ENCODE results near the gene CILP2. TPM values are rescaled to one million over a fixed set of nuclear protein-coding genes. Genes with fewer than 3 reads are reported as not detected.

Gene CILP2
- total and polyA plus RNA-seq, 4 donors: 0.08 to 0.42 (median 0.09) TPM; not detected in 1

DNA sequence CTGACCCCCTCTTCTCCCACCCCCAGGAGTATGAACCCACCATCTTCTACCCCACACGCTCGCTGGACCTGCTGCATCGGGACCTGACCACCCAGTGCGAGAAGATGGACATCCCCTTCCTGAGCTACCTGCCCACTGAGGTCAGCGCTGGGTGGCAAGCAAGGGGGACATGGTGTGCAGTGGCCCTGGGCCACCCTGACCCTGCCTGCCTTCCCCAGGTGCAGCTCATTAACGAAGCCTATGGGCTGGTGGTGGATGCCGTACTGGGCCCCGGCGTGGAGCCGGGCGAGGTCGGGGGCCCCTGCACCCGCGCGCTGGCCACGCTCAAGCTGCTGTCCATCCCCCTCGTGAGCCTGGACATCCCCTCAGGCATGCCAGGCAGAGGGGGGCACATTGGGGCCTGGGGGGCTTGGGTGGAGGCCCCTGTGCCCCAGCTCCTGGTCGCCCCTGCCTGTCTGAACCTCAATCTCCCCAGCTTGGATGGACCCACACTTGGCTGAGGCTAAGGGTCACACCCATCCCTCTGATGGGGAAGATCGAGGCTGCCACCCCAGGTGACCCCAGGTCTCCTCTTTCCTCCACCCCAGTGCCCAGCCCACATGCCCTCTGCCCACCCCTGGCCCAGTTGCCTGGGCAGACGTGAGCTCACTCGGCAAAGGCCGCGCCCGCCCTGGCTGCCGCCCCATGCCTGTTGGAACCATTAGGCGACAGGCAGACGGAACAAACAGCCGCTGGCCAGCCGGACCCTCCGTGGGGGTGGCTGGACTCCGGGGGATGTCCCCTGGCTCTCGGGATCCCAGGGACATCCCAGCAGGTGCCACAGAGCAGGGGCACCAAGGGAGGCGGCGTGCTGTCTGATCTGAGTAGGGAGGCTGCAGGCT, 2.5 kb upstream of the CILP2 start:
- no peaks in the 10 kb centered on the region for H3K36me3 ChIP-seq (ENCODE audit: control insufficient read depth in 4 of 4, insufficient read depth in 3 of 4, low read depth in 1 of 4, low read length in 3 of 4)
- peaks cover 0 to 7% (median 4%) of the 10 kb centered on the region in 4 donors for H3K4me1 ChIP-seq (ENCODE audit: control insufficient read depth in 4 of 4, insufficient read depth in 4 of 4, low read length in 3 of 4)
- no peak for DNase-seq (ENCODE audit: low spot score)
- H3K9ac ChIP-seq (ENCODE audit: low read depth in 1 of 2, low read length in 2 of 2): no peak overlapping the region
- WGBS: 94% methylated on average over 34 of the region's 34 CpGs
- peaks cover 0 to 6% (median 0%) of the 10 kb centered on the region in 4 donors for H3K27me3 ChIP-seq (ENCODE audit: control insufficient read depth in 4 of 4, insufficient read depth in 4 of 4, low read length in 3 of 4)
- no peak for TF ChIP-seq NR2F2 (IDR thresholded peaks at IDR 0.05)
- no peak overlapping the region for H3K27ac ChIP-seq (ENCODE audit: low read depth in 1 of 2, low read length in 2 of 2)
- peaks cover 0 to 3% (median 0%) of the 10 kb centered on the region in 4 donors for H3K9me3 ChIP-seq (ENCODE audit: control insufficient read depth in 4 of 4, low read length in 3 of 4)
- H3K4me3 ChIP-seq (ENCODE audit: low read depth in 1 of 3, low read length in 3 of 3): no peak overlapping the region

DNA sequence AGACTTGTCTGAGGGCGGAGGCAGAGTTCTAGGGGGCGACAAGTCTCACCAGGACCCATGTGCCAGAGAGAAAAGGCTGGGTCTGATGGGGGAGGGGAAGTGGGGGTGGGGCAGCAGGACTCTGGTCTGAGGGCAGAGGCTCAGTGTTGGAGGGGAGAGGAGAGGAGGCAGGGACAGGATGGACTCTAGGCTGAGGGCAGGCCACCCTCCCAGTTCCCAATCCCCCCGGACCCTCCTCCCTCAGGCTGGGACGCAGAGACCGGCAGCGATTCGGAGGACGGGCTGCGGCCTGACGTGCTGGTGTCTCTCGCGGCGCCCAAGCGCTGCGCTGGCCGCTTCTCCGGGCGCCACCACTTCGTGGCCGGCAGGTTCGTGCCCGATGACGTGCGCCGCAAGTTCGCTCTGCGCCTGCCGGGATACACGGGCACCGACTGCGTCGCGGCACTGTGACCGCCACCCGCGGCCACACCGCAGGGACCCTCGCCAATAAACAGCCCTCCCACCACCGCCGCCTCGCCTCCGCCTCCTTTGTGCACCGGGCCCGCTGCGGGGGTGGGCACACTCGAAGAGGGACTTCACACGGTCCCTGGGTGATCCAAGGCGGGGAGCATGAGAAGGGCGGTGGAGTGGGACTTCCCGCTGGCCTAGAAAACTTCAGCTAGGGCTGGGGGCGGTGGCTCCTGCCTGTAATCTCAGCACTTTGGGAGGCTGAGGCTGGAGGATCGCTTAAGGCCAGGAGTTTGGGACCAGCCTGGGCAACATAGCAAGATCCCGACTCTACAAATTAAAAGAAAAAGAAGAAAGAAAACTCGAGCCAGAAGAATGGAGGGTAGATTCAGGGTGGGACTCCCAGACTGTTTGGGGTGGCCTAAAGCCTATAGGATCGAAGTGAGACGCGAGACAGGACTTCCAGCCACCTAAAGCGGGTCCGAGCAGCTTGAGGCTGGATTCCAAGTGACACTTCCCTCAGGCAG, 703 bp upstream of the CILP2 start:
- peaks cover 0 to 12% (median 8%) of the 10 kb centered on the region in 4 donors for H3K4me1 ChIP-seq (ENCODE audit: control insufficient read depth in 4 of 4, insufficient read depth in 4 of 4, low read length in 3 of 4)

More for the DNA sequence above, 703 bp upstream of the CILP2 start:
- Histone ChIP-seq H3K27ac (ENCODE audit: low read depth in 1 of 2, low read length in 2 of 2) (no peak overlapping the region), H3K27me3 (ENCODE audit: control insufficient read depth in 4 of 4, insufficient read depth in 4 of 4, low read length in 3 of 4) (peaks cover 0 to 8% (median 2%) of the 10 kb centered on the region in 4 donors), H3K9me3 (ENCODE audit: control insufficient read depth in 4 of 4, low read length in 3 of 4) (peaks cover 0 to 3% (median 0%) of the 10 kb centered on the region in 4 donors), H3K4me3 (ENCODE audit: low read depth in 1 of 3, low read length in 3 of 3) (peak overlapping the region in 1 of 3 donors; percentile 9), H3K36me3 (ENCODE audit: control insufficient read depth in 4 of 4, insufficient read depth in 3 of 4, low read depth in 1 of 4, low read length in 3 of 4) (no peaks in the 10 kb centered on the region), H3K9ac (ENCODE audit: low read depth in 1 of 2, low read length in 2 of 2) (no peak overlapping the region)
- DNase-seq (ENCODE audit: low spot score): no peak
- TF ChIP-seq FOXA2 (IDR thresholded peaks at IDR 0.05): no peak
- TF ChIP-seq, protein P1, sequence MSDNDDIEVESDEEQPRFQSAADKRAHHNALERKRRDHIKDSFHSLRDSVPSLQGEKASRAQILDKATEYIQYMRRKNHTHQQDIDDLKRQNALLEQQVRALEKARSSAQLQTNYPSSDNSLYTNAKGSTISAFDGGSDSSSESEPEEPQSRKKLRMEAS (IDR thresholded peaks at IDR 0.05): no peak
- TF ChIP-seq YY1 (IDR thresholded peaks at IDR 0.05): no peak
- TF ChIP-seq EGR1 (IDR thresholded peaks at IDR 0.05; ENCODE audit: low read depth in 2 of 2): no peak
- TF ChIP-seq FOXA1 (IDR thresholded peaks at IDR 0.05): no peak
- TF ChIP-seq, protein P2, sequence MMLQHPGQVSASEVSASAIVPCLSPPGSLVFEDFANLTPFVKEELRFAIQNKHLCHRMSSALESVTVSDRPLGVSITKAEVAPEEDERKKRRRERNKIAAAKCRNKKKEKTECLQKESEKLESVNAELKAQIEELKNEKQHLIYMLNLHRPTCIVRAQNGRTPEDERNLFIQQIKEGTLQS (IDR thresholded peaks at IDR 0.05): no peak
- no peak for TF ChIP-seq SP1 (IDR thresholded peaks at IDR 0.05)
- TF ChIP-seq RXRA (IDR thresholded peaks at IDR 0.05): no peak
- TF ChIP-seq, protein P3, sequence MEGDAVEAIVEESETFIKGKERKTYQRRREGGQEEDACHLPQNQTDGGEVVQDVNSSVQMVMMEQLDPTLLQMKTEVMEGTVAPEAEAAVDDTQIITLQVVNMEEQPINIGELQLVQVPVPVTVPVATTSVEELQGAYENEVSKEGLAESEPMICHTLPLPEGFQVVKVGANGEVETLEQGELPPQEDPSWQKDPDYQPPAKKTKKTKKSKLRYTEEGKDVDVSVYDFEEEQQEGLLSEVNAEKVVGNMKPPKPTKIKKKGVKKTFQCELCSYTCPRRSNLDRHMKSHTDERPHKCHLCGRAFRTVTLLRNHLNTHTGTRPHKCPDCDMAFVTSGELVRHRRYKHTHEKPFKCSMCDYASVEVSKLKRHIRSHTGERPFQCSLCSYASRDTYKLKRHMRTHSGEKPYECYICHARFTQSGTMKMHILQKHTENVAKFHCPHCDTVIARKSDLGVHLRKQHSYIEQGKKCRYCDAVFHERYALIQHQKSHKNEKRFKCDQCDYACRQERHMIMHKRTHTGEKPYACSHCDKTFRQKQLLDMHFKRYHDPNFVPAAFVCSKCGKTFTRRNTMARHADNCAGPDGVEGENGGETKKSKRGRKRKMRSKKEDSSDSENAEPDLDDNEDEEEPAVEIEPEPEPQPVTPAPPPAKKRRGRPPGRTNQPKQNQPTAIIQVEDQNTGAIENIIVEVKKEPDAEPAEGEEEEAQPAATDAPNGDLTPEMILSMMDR (IDR thresholded peaks at IDR 0.05; ENCODE audit: low read depth, low read length, missing input control): no peak
- TF ChIP-seq GABPA (IDR thresholded peaks at IDR 0.05 in 1 of 2, conservative IDR thresholded peaks at IDR 0.05 in 1 of 2): no peak
- no peak for TF ChIP-seq TAF1 (conservative IDR thresholded peaks at IDR 0.05)
- no peak for TF ChIP-seq HNF4G (IDR thresholded peaks at IDR 0.05)
- TF ChIP-seq, protein P4, sequence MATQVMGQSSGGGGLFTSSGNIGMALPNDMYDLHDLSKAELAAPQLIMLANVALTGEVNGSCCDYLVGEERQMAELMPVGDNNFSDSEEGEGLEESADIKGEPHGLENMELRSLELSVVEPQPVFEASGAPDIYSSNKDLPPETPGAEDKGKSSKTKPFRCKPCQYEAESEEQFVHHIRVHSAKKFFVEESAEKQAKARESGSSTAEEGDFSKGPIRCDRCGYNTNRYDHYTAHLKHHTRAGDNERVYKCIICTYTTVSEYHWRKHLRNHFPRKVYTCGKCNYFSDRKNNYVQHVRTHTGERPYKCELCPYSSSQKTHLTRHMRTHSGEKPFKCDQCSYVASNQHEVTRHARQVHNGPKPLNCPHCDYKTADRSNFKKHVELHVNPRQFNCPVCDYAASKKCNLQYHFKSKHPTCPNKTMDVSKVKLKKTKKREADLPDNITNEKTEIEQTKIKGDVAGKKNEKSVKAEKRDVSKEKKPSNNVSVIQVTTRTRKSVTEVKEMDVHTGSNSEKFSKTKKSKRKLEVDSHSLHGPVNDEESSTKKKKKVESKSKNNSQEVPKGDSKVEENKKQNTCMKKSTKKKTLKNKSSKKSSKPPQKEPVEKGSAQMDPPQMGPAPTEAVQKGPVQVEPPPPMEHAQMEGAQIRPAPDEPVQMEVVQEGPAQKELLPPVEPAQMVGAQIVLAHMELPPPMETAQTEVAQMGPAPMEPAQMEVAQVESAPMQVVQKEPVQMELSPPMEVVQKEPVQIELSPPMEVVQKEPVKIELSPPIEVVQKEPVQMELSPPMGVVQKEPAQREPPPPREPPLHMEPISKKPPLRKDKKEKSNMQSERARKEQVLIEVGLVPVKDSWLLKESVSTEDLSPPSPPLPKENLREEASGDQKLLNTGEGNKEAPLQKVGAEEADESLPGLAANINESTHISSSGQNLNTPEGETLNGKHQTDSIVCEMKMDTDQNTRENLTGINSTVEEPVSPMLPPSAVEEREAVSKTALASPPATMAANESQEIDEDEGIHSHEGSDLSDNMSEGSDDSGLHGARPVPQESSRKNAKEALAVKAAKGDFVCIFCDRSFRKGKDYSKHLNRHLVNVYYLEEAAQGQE (IDR thresholded peaks at IDR 0.05): no peak
- no peak for TF ChIP-seq JUND (IDR thresholded peaks at IDR 0.05)
- TF ChIP-seq, protein P5, sequence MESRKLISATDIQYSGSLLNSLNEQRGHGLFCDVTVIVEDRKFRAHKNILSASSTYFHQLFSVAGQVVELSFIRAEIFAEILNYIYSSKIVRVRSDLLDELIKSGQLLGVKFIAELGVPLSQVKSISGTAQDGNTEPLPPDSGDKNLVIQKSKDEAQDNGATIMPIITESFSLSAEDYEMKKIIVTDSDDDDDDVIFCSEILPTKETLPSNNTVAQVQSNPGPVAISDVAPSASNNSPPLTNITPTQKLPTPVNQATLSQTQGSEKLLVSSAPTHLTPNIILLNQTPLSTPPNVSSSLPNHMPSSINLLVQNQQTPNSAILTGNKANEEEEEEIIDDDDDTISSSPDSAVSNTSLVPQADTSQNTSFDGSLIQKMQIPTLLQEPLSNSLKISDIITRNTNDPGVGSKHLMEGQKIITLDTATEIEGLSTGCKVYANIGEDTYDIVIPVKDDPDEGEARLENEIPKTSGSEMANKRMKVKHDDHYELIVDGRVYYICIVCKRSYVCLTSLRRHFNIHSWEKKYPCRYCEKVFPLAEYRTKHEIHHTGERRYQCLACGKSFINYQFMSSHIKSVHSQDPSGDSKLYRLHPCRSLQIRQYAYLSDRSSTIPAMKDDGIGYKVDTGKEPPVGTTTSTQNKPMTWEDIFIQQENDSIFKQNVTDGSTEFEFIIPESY (IDR thresholded peaks at IDR 0.05): no peak
- TF ChIP-seq HNF4A (conservative IDR thresholded peaks at IDR 0.05): no peak
- no peak for TF ChIP-seq RAD21 (IDR thresholded peaks at IDR 0.05)
- no peak for TF ChIP-seq NR2F2 (IDR thresholded peaks at IDR 0.05)
- WGBS: 39% methylated on average over 59 of the region's 59 CpGs

All from liver (tissue), 9 donors.